Pancreas (tissue), 10 donors: ENCODE data around the gene FMR1. TPM values are rescaled to one million over a fixed set of nuclear protein-coding genes. Genes with fewer than 3 reads are reported as not detected.

Experiments
- ATAC-seq, 4 donors: fragments of 200-7000 bp; cut with Tn5 transposase; one replicate each; pipeline versions ENCODE4 v1.8.0 to v1.9.1; 2020; ENCODE audit warnings: mild to moderate bottlenecking in 4 of 4, moderate library complexity in 4 of 4
- DNase-seq, 6 donors: peaks; one replicate each; pipeline ENCODE4 v3.0.0-alpha.2; 2020
- FAIRE-seq: peaks from 2 replicates; lab custom pipeline; 2012; peaks lifted over from hg19 to GRCh38; lab: Jason Lieb, UNC
- H3K27ac ChIP-seq, 4 donors: fragments of 200-600 bp; sonication (generic); 1 replicate in 3 of 4; 2 replicates in 1 of 4; pipeline versions ENCODE4 v1.5.0 to v1.8.0; 2020
- H3K27me3 ChIP-seq, 4 donors: fragments of 200-600 bp; one replicate each; pipeline ENCODE4 v1.8.0; 2021
- H3K36me3 ChIP-seq, 3 donors: fragments of 200-600 bp; sonication (generic) in 1 of 3; one replicate each; pipeline versions ENCODE4 v1.5.0 to v1.8.0; 2020 to 2021
- H3K4me1 ChIP-seq, 3 donors: fragments of 200-600 bp; one replicate each; pipeline ENCODE4 v1.8.0; 2021
- H3K4me3 ChIP-seq, 4 donors: fragments of 200-600 bp; sonication (generic) in 2 of 4; one replicate each; pipeline versions ENCODE4 v1.5.0 to v1.8.0; 2020 to 2021
- H3K9me3 ChIP-seq, 4 donors: fragments of 200-600 bp; one replicate each; pipeline ENCODE4 v1.8.0; 2021
- WGBS, 2 donors: extraction: QIAGEN DNeasy Blood & Tissue Kit; methylation state at CpG; one replicate each; pipeline ENCODE4 v1.1.7; 2013; 5-methylcytosine and 5-hydroxymethylcytosine counted together
- intact Hi-C, 3 donors: fragments of 100-400 bp; cut with DNase I; formaldehyde crosslinking; loops; one replicate each; pipeline versions ENCODE4 v1.11.1 to v1.14.2; 2022
- polyA plus RNA-seq, 2 donors: library from polyadenylated mRNA; stranded (reverse); fragments of 200-250 nt; gene quantifications; one replicate each; pipeline ENCODE4 v1.2.3, GENCODE V29; 2013
- total RNA-seq, 6 donors: library from RNA; stranded (reverse); fragmentation: NEBNext Ultra II Directional in 4 of 6; extraction: Animal tissue kit (Norgen Biotek cat#: 25700) in 4 of 6; gene quantifications; one replicate each; pipeline versions ENCODE4 v1.2.1 to v1.2.4, GENCODE V29; 2021 to 2023
- TF ChIP-seq, protein P1 (sequence below), 4 donors: fragments of 200-600 bp; sonication (generic) in 3 of 4; IDR thresholded peaks; one replicate each; pipeline versions ENCODE4 v1.5.0 to v1.8.0; 2021; ENCODE audit warnings: antibody characterized with exemption in 4 of 4
- donor health status: healthy with polysubstance abuse.
- donor health status: DM: no; HTN: no; CAD: no; lungs with moderate emphysema.
- donor health status: DM: no; HTN: no; CAD: no.
- donor health status: control.
- donor health status: control.
- donor health status: Bipolar disorder and iron deficiency.
- donor health status: DM: yes; HTN: yes; CAD: no.
- donor health status: DM: no; HTN: no; CAD: no.
- donor health status: DM: no; HTN: no; CAD: no.
- donor health status: DM: yes; HTN: yes; CAD: no.

The FMR1 gene
- total and polyA plus RNA-seq, 8 donors: 11.6 to 25.5 (median 15.4) TPM

- Histone ChIP-seq H3K9me3 (no peaks in the 10 kb centered on the region), H3K36me3 (no peaks in the 10 kb centered on the region), H3K4me3 (no peak overlapping the region), H3K27me3 (no peaks in the 10 kb centered on the region), H3K4me1 (peaks cover 0 to 5% (median 0%) of the 10 kb centered on the region in 3 donors), H3K27ac (no peak overlapping the region)
- FAIRE-seq: peak; percentile 63
- DNase-seq: no peak
- 41 to 42% methylated on average over 3 of the region's 3 CpGs for WGBS, 2 donors
- intact Hi-C loops: no loop called here
- TF ChIP-seq, protein P1, sequence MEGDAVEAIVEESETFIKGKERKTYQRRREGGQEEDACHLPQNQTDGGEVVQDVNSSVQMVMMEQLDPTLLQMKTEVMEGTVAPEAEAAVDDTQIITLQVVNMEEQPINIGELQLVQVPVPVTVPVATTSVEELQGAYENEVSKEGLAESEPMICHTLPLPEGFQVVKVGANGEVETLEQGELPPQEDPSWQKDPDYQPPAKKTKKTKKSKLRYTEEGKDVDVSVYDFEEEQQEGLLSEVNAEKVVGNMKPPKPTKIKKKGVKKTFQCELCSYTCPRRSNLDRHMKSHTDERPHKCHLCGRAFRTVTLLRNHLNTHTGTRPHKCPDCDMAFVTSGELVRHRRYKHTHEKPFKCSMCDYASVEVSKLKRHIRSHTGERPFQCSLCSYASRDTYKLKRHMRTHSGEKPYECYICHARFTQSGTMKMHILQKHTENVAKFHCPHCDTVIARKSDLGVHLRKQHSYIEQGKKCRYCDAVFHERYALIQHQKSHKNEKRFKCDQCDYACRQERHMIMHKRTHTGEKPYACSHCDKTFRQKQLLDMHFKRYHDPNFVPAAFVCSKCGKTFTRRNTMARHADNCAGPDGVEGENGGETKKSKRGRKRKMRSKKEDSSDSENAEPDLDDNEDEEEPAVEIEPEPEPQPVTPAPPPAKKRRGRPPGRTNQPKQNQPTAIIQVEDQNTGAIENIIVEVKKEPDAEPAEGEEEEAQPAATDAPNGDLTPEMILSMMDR (IDR thresholded peaks at IDR 0.05): no peak
- ATAC-seq: no peak
Measured at GRCh38 chrX:147914591-147914990, 2.9 kb downstream of the FMR1 start.

DNA sequence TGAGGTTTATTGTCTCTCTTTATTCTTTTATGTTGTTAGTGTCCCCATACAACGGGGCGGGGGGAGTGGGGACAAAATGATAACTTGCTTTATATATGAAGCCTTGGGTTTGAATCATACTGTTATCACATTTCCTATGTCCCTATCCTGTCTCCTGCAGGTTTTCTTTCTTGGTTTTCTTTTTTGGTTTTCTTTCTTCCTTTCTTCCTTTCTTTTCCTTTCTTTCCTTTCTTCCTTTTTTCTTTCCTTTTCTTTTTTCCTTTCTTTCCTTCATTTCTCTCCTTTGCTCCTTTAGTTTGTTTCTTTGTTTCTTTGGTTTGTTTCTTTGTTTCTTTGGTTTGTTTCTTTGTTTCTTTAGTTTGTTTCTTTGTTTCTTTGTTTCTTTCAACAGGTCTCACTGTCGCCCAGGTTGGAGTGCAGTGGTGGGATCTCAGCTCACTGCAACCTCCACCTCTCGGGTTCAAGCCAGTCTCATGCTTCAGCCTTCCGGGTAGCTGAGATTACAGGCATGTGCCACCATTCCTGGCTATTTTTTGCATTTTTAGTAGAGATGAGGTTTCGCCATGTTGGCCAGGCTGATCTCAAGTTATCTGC is 4.8 kb downstream of the FMR1 start:
- ATAC-seq (no peak), DNase-seq (no peak), FAIRE-seq (no peak)
- no peak overlapping the region for H3K4me3 ChIP-seq
- TF ChIP-seq, protein P1 (IDR thresholded peaks at IDR 0.05): no peak
- intact Hi-C loops: no loop called here
- H3K27me3 ChIP-seq: no peaks in the 10 kb centered on the region
- 59 to 89% methylated on average over 6 of the region's 6 CpGs for WGBS, 2 donors
- H3K27ac ChIP-seq: no peak overlapping the region
- H3K4me1 ChIP-seq: peaks cover 0 to 5% (median 0%) of the 10 kb centered on the region in 3 donors
- no peaks in the 10 kb centered on the region for H3K36me3 ChIP-seq
- no peaks in the 10 kb centered on the region for H3K9me3 ChIP-seq

- FAIRE-seq (no peak), DNase-seq (no peak), ATAC-seq (no peak)
- no peaks in the 10 kb centered on the region for H3K27me3 ChIP-seq
- H3K4me3 ChIP-seq: no peak overlapping the region
- H3K27ac ChIP-seq: no peak overlapping the region
- H3K9me3 ChIP-seq: no peaks in the 10 kb centered on the region
- peaks cover 0 to 5% (median 0%) of the 10 kb centered on the region in 3 donors for H3K4me1 ChIP-seq
- TF ChIP-seq, protein P1 (IDR thresholded peaks at IDR 0.05): no peak
- 55 to 68% methylated on average over 10 of the region's 10 CpGs for WGBS, 2 donors
- intact Hi-C loops: no loop called here
- H3K36me3 ChIP-seq: no peaks in the 10 kb centered on the region
Measured at GRCh38 chrX:147917700-147918695, 6.3 kb downstream of the FMR1 start.

- H3K4me1 ChIP-seq: no peaks in the 10 kb centered on the region
- no peak for FAIRE-seq
Measured at GRCh38 chrX:147920161-147920666, 8.5 kb downstream of the FMR1 start.

More at GRCh38 chrX:147920161-147920666, 8.5 kb downstream of the FMR1 start:
- 52 to 75% methylated on average over 3 of the region's 3 CpGs for WGBS, 2 donors
- DNase-seq (no peak), ATAC-seq (no peak)
- H3K4me3 ChIP-seq: no peak overlapping the region
- H3K27me3 ChIP-seq: no peaks in the 10 kb centered on the region
- intact Hi-C loops: no loop called here
- H3K36me3 ChIP-seq: no peaks in the 10 kb centered on the region
- TF ChIP-seq, protein P1 (IDR thresholded peaks at IDR 0.05): no peak
- no peaks in the 10 kb centered on the region for H3K9me3 ChIP-seq
- H3K27ac ChIP-seq: no peak overlapping the region
